ENCODE data around the gene AVEN. TPM values are rescaled to one million over a fixed set of nuclear protein-coding genes. Genes with fewer than 3 reads are reported as not detected.

The AVEN gene
- polyA plus RNA-seq, 1 of the 3 experiments (the other 2 are of a cell fraction) = 7.5 TPM

DNA sequence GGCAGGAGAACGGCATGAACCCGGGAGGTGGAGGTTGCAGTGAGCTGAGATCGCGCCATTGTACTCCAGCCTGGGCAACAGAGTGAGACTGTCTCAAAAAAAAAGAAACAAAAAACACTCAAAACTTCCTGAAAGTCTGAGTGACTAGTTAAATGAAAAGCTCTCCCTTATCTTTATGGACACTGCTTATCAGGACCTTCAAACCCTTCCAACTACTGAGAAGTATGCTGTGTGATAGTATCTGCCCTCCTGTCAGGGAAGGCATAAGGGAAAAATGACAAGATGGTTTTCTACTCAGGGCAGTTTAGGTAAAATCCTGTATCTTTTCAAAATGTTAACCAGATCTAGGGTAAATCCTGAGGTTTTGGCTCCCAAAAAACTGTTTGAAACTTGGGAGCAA, 40.9 kb upstream of the AVEN start:
- H3K9me2 ChIP-seq = no peaks in the 10 kb centered on the region
- ChIA-PET CTCF (interaction anchor here (1.2 to 2.4 kb wide), 3 partner anchors 10 to 21 kb away, joined by 3 to 11 read pairs (median 3); no protein-coding TSS in a partner anchor), POLR2A (no interaction called here)
- no peaks in the 10 kb centered on the region for H3K4me1 ChIP-seq (ENCODE audit: control insufficient read depth in 1 of 2, insufficient read depth in 2 of 2, low read depth in 1 of 2, low read length in 1 of 2)
- no peaks in the 10 kb centered on the region for H3K9me3 ChIP-seq
- H3K4me3 ChIP-seq (ENCODE audit: low read depth in 2 of 2, low read length in 1 of 2) = no peak overlapping the region
- no peaks in the 10 kb centered on the region for H3K27me3 ChIP-seq (ENCODE audit: insufficient read depth)
- H3F3A ChIP-seq (replicated peaks; ENCODE audit: insufficient read depth) = peaks cover 6% of the 10 kb centered on the region
- no peak overlapping the region for H2AFZ ChIP-seq (ENCODE audit: low read depth)
- H3K27ac ChIP-seq (ENCODE audit: low read depth in 2 of 2, low read length in 1 of 2) = no peak overlapping the region
- peaks cover 9% of the 10 kb centered on the region in 2 experiments for H3K36me3 ChIP-seq (replicated peaks in 1 of 2; ENCODE audit: control insufficient read depth in 1 of 2, insufficient read depth in 2 of 2, low read length in 1 of 2)
- no peaks in the 10 kb centered on the region for H4K20me1 ChIP-seq (ENCODE audit: insufficient read depth)
- no peaks in the 10 kb centered on the region for H3K79me2 ChIP-seq (ENCODE audit: insufficient read depth)
- no peak overlapping the region for H3K9ac ChIP-seq
- TF ChIP-seq NRF1 (IDR thresholded peaks at IDR 0.05; ENCODE audit: low read depth, low read length) = no peak
- TF ChIP-seq JUND (IDR thresholded peaks at IDR 0.05) = no peak
- TF ChIP-seq FOXM1 (IDR thresholded peaks at IDR 0.05; ENCODE audit: low read depth) = no peak
- no peak for TF ChIP-seq TAF1 (IDR thresholded peaks at IDR 0.05; ENCODE audit: borderline replicate concordance, low read depth, low read length)
- no peak for TF ChIP-seq SMC3 (IDR thresholded peaks at IDR 0.05; ENCODE audit: low read depth, low read length)
- no peak for TF ChIP-seq EZH2phosphoT487 (IDR thresholded peaks at IDR 0.05; ENCODE audit: borderline replicate concordance, low read depth)
- TF ChIP-seq CHD2 (IDR thresholded peaks at IDR 0.05; ENCODE audit: low read length, partially characterized antibody) = no peak
- no peak for TF ChIP-seq NFIC (IDR thresholded peaks at IDR 0.05; ENCODE audit: borderline replicate concordance)
- TF ChIP-seq, protein P1, sequence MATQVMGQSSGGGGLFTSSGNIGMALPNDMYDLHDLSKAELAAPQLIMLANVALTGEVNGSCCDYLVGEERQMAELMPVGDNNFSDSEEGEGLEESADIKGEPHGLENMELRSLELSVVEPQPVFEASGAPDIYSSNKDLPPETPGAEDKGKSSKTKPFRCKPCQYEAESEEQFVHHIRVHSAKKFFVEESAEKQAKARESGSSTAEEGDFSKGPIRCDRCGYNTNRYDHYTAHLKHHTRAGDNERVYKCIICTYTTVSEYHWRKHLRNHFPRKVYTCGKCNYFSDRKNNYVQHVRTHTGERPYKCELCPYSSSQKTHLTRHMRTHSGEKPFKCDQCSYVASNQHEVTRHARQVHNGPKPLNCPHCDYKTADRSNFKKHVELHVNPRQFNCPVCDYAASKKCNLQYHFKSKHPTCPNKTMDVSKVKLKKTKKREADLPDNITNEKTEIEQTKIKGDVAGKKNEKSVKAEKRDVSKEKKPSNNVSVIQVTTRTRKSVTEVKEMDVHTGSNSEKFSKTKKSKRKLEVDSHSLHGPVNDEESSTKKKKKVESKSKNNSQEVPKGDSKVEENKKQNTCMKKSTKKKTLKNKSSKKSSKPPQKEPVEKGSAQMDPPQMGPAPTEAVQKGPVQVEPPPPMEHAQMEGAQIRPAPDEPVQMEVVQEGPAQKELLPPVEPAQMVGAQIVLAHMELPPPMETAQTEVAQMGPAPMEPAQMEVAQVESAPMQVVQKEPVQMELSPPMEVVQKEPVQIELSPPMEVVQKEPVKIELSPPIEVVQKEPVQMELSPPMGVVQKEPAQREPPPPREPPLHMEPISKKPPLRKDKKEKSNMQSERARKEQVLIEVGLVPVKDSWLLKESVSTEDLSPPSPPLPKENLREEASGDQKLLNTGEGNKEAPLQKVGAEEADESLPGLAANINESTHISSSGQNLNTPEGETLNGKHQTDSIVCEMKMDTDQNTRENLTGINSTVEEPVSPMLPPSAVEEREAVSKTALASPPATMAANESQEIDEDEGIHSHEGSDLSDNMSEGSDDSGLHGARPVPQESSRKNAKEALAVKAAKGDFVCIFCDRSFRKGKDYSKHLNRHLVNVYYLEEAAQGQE (IDR thresholded peaks at IDR 0.05; ENCODE audit: low read depth, low read length) = no peak
- no peak for TF ChIP-seq ELF1 (IDR thresholded peaks at IDR 0.05)
- no peak for TF ChIP-seq GABPA (IDR thresholded peaks at IDR 0.05; ENCODE audit: low read depth)
- no peak for TF ChIP-seq MXI1 (IDR thresholded peaks at IDR 0.05; ENCODE audit: low read depth, low read length)
- TF ChIP-seq, protein P2, sequence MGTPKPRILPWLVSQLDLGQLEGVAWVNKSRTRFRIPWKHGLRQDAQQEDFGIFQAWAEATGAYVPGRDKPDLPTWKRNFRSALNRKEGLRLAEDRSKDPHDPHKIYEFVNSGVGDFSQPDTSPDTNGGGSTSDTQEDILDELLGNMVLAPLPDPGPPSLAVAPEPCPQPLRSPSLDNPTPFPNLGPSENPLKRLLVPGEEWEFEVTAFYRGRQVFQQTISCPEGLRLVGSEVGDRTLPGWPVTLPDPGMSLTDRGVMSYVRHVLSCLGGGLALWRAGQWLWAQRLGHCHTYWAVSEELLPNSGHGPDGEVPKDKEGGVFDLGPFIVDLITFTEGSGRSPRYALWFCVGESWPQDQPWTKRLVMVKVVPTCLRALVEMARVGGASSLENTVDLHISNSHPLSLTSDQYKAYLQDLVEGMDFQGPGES (IDR thresholded peaks at IDR 0.05; ENCODE audit: low read depth, low read length) = no peak
- no peak overlapping the region for H3K4me2 ChIP-seq
- 99% methylated on average over 4 of the region's 4 CpGs for WGBS (ENCODE audit: low lambda C conversion rate)
- no peak for DNase-seq

DNA sequence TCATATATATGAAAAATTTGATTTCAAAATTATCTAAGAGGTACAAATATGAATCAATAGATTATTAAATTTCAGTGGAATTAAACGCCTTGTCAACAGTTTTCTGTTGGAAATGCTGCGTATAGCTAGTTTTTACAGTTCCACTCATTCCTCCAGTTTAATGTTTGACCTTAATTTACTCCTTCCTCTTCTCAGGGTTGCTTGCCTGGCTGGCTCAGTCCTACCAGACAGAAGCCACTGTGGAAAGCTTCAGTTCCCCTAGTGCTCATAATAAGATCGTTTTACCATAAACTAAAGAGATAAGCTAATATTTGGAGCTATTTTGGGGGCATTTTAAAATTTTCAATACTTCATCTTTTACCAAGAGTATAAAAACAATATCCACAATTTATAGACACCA, 39.9 kb upstream of the AVEN start:
- Histone ChIP-seq H3K4me1 (ENCODE audit: control insufficient read depth in 1 of 2, insufficient read depth in 2 of 2, low read depth in 1 of 2, low read length in 1 of 2) (no peaks in the 10 kb centered on the region), H3K9ac (no peak overlapping the region), H3K27ac (ENCODE audit: low read depth in 2 of 2, low read length in 1 of 2) (no peak overlapping the region), H4K20me1 (ENCODE audit: insufficient read depth) (no peaks in the 10 kb centered on the region), H2AFZ (ENCODE audit: low read depth) (no peak overlapping the region), H3K36me3 (replicated peaks in 1 of 2; ENCODE audit: control insufficient read depth in 1 of 2, insufficient read depth in 2 of 2, low read length in 1 of 2) (peaks cover 3 to 8% of the 10 kb centered on the region in 2 experiments), H3F3A (replicated peaks; ENCODE audit: insufficient read depth) (peaks cover 4% of the 10 kb centered on the region), H3K27me3 (ENCODE audit: insufficient read depth) (no peaks in the 10 kb centered on the region), H3K4me2 (no peak overlapping the region), H3K9me2 (no peaks in the 10 kb centered on the region), H3K79me2 (ENCODE audit: insufficient read depth) (no peaks in the 10 kb centered on the region), H3K9me3 (no peaks in the 10 kb centered on the region), H3K4me3 (ENCODE audit: low read depth in 2 of 2, low read length in 1 of 2) (no peak overlapping the region)
- CTCF ChIA-PET = interaction anchor here (0.6 to 2.4 kb wide), 4 partner anchors 9 to 392 kb away, joined by 3 to 11 read pairs (median 3); no protein-coding TSS in a partner anchor
- DNase-seq = no peak
- WGBS (ENCODE audit: low lambda C conversion rate) = 71% methylated on average over 3 of the region's 3 CpGs
- POLR2A ChIA-PET = no interaction called here
- TF ChIP-seq SMC3 (IDR thresholded peaks at IDR 0.05; ENCODE audit: low read depth, low read length) = no peak
